Kidney (tissue), 14 donors: ENCODE results near the gene HIGD2A. TPM values are rescaled to one million over a fixed set of nuclear protein-coding genes. Genes with fewer than 3 reads are reported as not detected.

Experiments
- DNase-seq, 5 donors: peaks; one replicate each; pipeline ENCODE4 v3.0.0-alpha.2; 2013 to 2020
- FAIRE-seq: peaks from 2 replicates; lab custom pipeline; 2012; peaks lifted over from hg19 to GRCh38; lab: Jason Lieb, UNC
- H3K27ac ChIP-seq, 2 donors: one replicate each; pipeline ENCODE4 v1.7.0; 2013; ENCODE audit warnings: low read depth in 2 of 2, low read length in 2 of 2, inconsistent platforms in 1 of 2
- H3K27me3 ChIP-seq: one replicate; pipeline ENCODE4 v1.7.1; 2013; ENCODE audit warnings: low read length, inconsistent platforms; ENCODE audit not compliant: control insufficient read depth, insufficient read depth
- H3K36me3 ChIP-seq, 3 donors: one replicate each; pipeline versions ENCODE4 v1.7.0 to v1.7.1; 2013; ENCODE audit warnings: low read length in 3 of 3, control low read depth in 1 of 3, inconsistent platforms in 1 of 3; ENCODE audit not compliant: insufficient read depth in 3 of 3, control insufficient read depth in 2 of 3
- H3K4me1 ChIP-seq, 3 donors: one replicate each; pipeline versions ENCODE4 v1.7.0 to v1.7.1; 2013; ENCODE audit warnings: low read length in 3 of 3, inconsistent platforms in 1 of 3, low read depth in 1 of 3; ENCODE audit not compliant: control insufficient read depth in 2 of 3, insufficient read depth in 2 of 3
- H3K4me3 ChIP-seq, 3 donors: one replicate each; pipeline versions ENCODE4 v1.7.0 to v1.8.1; 2013; ENCODE audit warnings: low read length in 3 of 3, control low read depth in 1 of 3, inconsistent platforms in 1 of 3
- H3K9ac ChIP-seq, 3 donors: one replicate each; pipeline versions ENCODE4 v1.7.0 to v1.7.1; 2013; ENCODE audit warnings: low read length in 3 of 3, control low read depth in 1 of 3, inconsistent platforms in 1 of 3
- H3K9me3 ChIP-seq, 3 donors: one replicate each; pipeline versions ENCODE4 v1.7.0 to v1.7.1; 2013; ENCODE audit warnings: low read length in 3 of 3, control low read depth in 1 of 3, inconsistent platforms in 1 of 3; ENCODE audit not compliant: control insufficient read depth in 2 of 3, insufficient read depth in 1 of 3
- CTCF ChIP-seq: IDR thresholded peaks from 3 replicates; pipeline ENCODE4 v1.5.1; 2012; ENCODE audit warnings: mild to moderate bottlenecking, moderate library complexity, borderline replicate concordance; ENCODE audit not compliant: insufficient read depth; ENCODE audit errors: extremely low read depth
- intact Hi-C: fragments of 100-400 bp; cut with DNase I; formaldehyde crosslinking; loops from one replicate; pipeline ENCODE4 v1.11.1; 2022
- polyA plus RNA-seq: library from polyadenylated mRNA; stranded (reverse); fragments of 350-450 nt; fragmentation: Illumina TruSeq; extraction: RNeasy Lipid Tissue Mini Kit (QIAGEN cat#74804); gene quantifications from one replicate; pipeline ENCODE4 v1.2.3, GENCODE V29; 2014; ENCODE audit warnings: low read depth, low replicate concordance; ENCODE audit not compliant: insufficient read depth
- total RNA-seq: library from RNA; stranded (reverse); fragmentation: NEBNext Ultra II Directional; extraction: Animal tissue kit (Norgen Biotek cat#: 25700); gene quantifications from one replicate; pipeline ENCODE4 v1.2.1, GENCODE V29; 2021
- donor health status: control.
- donor health status: control.
- donor health status: control.
- donor health status: control.
- donor health status: control.
- donor health status: DM: yes; HTN: yes; CAD: no.
- donor health status: Normal renal cell carcinoma (clear cell type).

HIGD2A gene
- total and polyA plus RNA-seq, 2 donors from 2014 or later: 105 to 344 TPM

GRCh38 chr5:176418251-176418650 lies 29.7 kb downstream of the HIGD2A start:
- H3K36me3 ChIP-seq: no peaks in the 10 kb centered on the region
- DNase-seq (no peak), FAIRE-seq (no peak)
- H3K4me3 ChIP-seq: no peak overlapping the region
- no peak overlapping the region for H3K9ac ChIP-seq
- no peak overlapping the region for H3K27ac ChIP-seq
- no peaks in the 10 kb centered on the region for H3K27me3 ChIP-seq
- intact Hi-C loops: no loop called here
- no peak for TF ChIP-seq CTCF
- H3K9me3 ChIP-seq: no peaks in the 10 kb centered on the region
- peaks cover 0 to 13% (median 5%) of the 10 kb centered on the region in 3 donors for H3K4me1 ChIP-seq

GRCh38 chr5:176420086-176420485 lies 31.5 kb downstream of the HIGD2A start:
- Histone ChIP-seq H3K9me3 (no peaks in the 10 kb centered on the region), H3K27ac (no peak overlapping the region), H3K36me3 (no peaks in the 10 kb centered on the region), H3K9ac (no peak overlapping the region), H3K27me3 (no peaks in the 10 kb centered on the region), H3K4me1 (peaks cover 0 to 10% (median 5%) of the 10 kb centered on the region in 3 donors), H3K4me3 (no peak overlapping the region)
- DNase-seq: no peak
- FAIRE-seq: no peak
- intact Hi-C loops: no loop called here
- no peak for TF ChIP-seq CTCF

- H3K4me3 ChIP-seq: no peak overlapping the region
- peaks cover 0 to 7% (median 5%) of the 10 kb centered on the region in 3 donors for H3K4me1 ChIP-seq
- H3K9ac ChIP-seq: no peak overlapping the region
- no peak overlapping the region for H3K27ac ChIP-seq
- intact Hi-C loops: no loop called here
- TF ChIP-seq CTCF: no peak
- no peak for FAIRE-seq
- H3K36me3 ChIP-seq: no peaks in the 10 kb centered on the region
- no peaks in the 10 kb centered on the region for H3K27me3 ChIP-seq
- DNase-seq: no peak
- H3K9me3 ChIP-seq: no peaks in the 10 kb centered on the region
These were observed 32.5 kb downstream of the HIGD2A start for GRCh38 chr5:176420972-176421544.

GRCh38 chr5:176424181-176424580 lies 35.6 kb downstream of the HIGD2A start:
- no peak overlapping the region for H3K27ac ChIP-seq
- no peaks in the 10 kb centered on the region for H3K4me1 ChIP-seq
- DNase-seq (no peak), FAIRE-seq (no peak)
- intact Hi-C loops: no loop called here
- no peak overlapping the region for H3K9ac ChIP-seq
- H3K36me3 ChIP-seq: no peaks in the 10 kb centered on the region
- no peak for TF ChIP-seq CTCF
- H3K4me3 ChIP-seq: no peak overlapping the region
- H3K9me3 ChIP-seq: no peaks in the 10 kb centered on the region
- H3K27me3 ChIP-seq: no peaks in the 10 kb centered on the region
